SK-N-SH treated with all-trans-retinoic acid at 6 μM for 48 hours (cell line): ENCODE data around the gene ALK.

Experiments used
- ATAC-seq: fragments of 200-7000 bp; cut with Tn5 transposase; 3 replicates; pipeline ENCODE4 v1.9.1; 2020; ENCODE audit warnings: mild to moderate bottlenecking, moderate library complexity
- ARNTL ChIP-seq: fragments of 450-650 bp; formaldehyde crosslinking; IDR thresholded peaks from 2 replicates; pipeline ENCODE4 v1.5.0; 2020; ENCODE audit warnings: low read depth, mild to moderate bottlenecking, moderate library complexity, borderline replicate concordance
- BACH2 ChIP-seq: fragments of 250-450 bp; sonication (Bioruptor Pico); IDR thresholded peaks from 2 replicates; pipeline ENCODE4 v1.9.0; 2021; ENCODE audit warnings: mild to moderate bottlenecking, borderline replicate concordance
- CREB5 ChIP-seq: fragments of 250-450 bp; sonication (Bioruptor Pico); IDR thresholded peaks from 2 replicates; pipeline ENCODE4 v1.5.1; 2020; ENCODE audit warnings: low read depth, mild to moderate bottlenecking, moderate library complexity
- CSDC2 ChIP-seq: fragments of 250-450 bp; sonication (Bioruptor Pico); IDR thresholded peaks from 2 replicates; pipeline ENCODE4 v1.5.0; 2020; ENCODE audit warnings: mild to moderate bottlenecking, moderate library complexity
- ESRRG ChIP-seq: fragments of 250-450 bp; sonication (Bioruptor Pico); IDR thresholded peaks from 2 replicates; pipeline ENCODE4 v1.6.1; 2021; ENCODE audit warnings: mild to moderate bottlenecking
- GLIS3 ChIP-seq: fragments of 250-450 bp; sonication (Bioruptor Pico); IDR thresholded peaks from 2 replicates; pipeline ENCODE4 v1.5.0; 2020; ENCODE audit warnings: mild to moderate bottlenecking, moderate library complexity
- ISL1 ChIP-seq: fragments of 250-450 bp; sonication (Bioruptor Pico); IDR thresholded peaks from 2 replicates; pipeline ENCODE4 v2.1.2; 2022; ENCODE audit warnings: mild to moderate bottlenecking, moderate library complexity
- OSR1 ChIP-seq: fragments of 250-450 bp; sonication (Bioruptor Pico); IDR thresholded peaks from 2 replicates; pipeline ENCODE4 v1.8.0; 2022; ENCODE audit warnings: moderate library complexity, mild to moderate bottlenecking, inconsistent platforms
- PPARA ChIP-seq: fragments of 250-450 bp; sonication (Bioruptor Pico); IDR thresholded peaks from 2 replicates; pipeline ENCODE4 v1.5.0; 2020; ENCODE audit warnings: mild to moderate bottlenecking, borderline replicate concordance
- RARB ChIP-seq: fragments of 250-450 bp; sonication (Bioruptor Pico); IDR thresholded peaks from 2 replicates; pipeline ENCODE4 v1.8.0; 2021; ENCODE audit warnings: mild to moderate bottlenecking, moderate library complexity
- SNAI2 ChIP-seq: fragments of 250-450 bp; sonication (Bioruptor Pico); IDR thresholded peaks from 2 replicates; pipeline ENCODE4 v1.5.0; 2020; ENCODE audit warnings: mild to moderate bottlenecking, moderate library complexity
- TCF4 ChIP-seq: fragments of 250-450 bp; sonication (Bioruptor Pico); IDR thresholded peaks from 2 replicates; pipeline ENCODE4 v1.8.0; 2021; ENCODE audit warnings: mild to moderate bottlenecking, moderate library complexity, borderline replicate concordance
- TOX ChIP-seq: fragments of 250-450 bp; sonication (Bioruptor Pico); IDR thresholded peaks from 2 replicates; pipeline ENCODE4 v1.8.0; 2021; ENCODE audit warnings: mild to moderate bottlenecking, moderate library complexity, borderline replicate concordance
- ZFP3 ChIP-seq: fragments of 250-450 bp; sonication (Bioruptor Pico); IDR thresholded peaks from 2 replicates; pipeline ENCODE4 v1.5.0; 2020; ENCODE audit warnings: mild to moderate bottlenecking, moderate library complexity
- ZFP30 ChIP-seq: fragments of 450-650 bp; formaldehyde crosslinking; IDR thresholded peaks from 2 replicates; pipeline ENCODE4 v1.5.0; 2022; ENCODE audit warnings: mild to moderate bottlenecking, moderate library complexity
- ZNF565 ChIP-seq: fragments of 450-650 bp; formaldehyde crosslinking; conservative IDR thresholded peaks from 2 replicates; pipeline ENCODE4 v1.5.0; 2020; ENCODE audit warnings: low read depth, mild to moderate bottlenecking, moderate library complexity
- ZNF70 ChIP-seq: fragments of 450-650 bp; formaldehyde crosslinking; IDR thresholded peaks from 2 replicates; pipeline ENCODE4 v1.5.0; 2020; ENCODE audit warnings: mild to moderate bottlenecking, moderate library complexity
- ZNF8 ChIP-seq: fragments of 450-650 bp; formaldehyde crosslinking; IDR thresholded peaks from 2 replicates; pipeline ENCODE4 v1.5.0; 2020; ENCODE audit warnings: mild to moderate bottlenecking, moderate library complexity
- TF ChIP-seq, protein P1 (sequence below): fragments of 250-450 bp; sonication (Bioruptor Pico); IDR thresholded peaks from 2 replicates; pipeline ENCODE4 v1.8.0; 2021; ENCODE audit warnings: low read depth, mild to moderate bottlenecking, moderate library complexity, borderline replicate concordance
- TF ChIP-seq, protein P2 (sequence below): fragments of 250-450 bp; sonication (Bioruptor Pico); IDR thresholded peaks from 2 replicates; pipeline ENCODE4 v1.5.0; 2020; ENCODE audit warnings: mild to moderate bottlenecking, moderate library complexity
- TF ChIP-seq, protein P3 (sequence below): fragments of 250-450 bp; sonication (Bioruptor Pico); IDR thresholded peaks from 2 replicates; pipeline ENCODE4 v1.8.0; 2020; ENCODE audit warnings: mild to moderate bottlenecking, moderate library complexity, borderline replicate concordance

ALK gene

DNA sequence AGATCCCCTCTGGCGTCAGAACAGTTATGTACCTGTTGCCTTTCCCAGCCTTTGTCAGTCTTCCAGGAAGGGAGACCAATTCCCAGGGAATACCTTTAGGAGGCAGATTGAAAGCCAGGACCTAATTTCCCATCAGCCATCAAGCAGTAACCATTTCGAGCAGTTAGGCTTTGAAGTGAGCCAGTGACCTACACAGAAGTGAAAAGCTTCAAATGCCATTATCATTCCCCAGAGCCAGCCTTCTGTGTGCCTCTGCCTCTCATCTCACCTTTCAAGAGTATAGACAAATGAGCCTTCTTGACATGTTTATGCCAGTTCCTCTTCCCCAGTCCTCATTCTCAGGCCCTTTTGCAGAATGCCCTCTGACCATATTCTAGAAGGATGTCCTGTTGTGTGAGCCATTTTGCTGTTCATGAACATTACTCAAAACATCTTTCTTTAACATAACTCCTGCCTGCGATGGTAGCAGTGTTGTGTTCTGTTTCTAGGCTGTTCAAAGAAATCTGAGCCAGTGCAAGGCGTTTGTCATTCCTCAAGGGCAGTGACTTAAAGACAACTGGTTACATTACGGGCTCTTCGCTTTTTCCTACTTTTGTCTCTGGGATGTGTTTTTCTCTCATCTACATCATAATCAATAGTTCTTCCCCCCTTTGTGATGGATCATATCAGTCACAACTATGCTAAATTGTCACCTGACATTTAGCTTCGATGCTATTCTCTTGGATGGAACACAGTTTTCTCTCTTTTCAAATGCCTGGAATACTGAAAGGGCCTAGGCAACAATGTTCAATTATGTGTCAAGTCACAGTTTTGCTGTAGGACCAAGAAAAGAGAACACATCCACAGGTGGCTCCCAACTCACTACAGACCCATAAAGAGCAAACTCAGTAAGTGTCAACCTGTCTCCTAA is 138.6 kb downstream of the ALK start (continued):
- TF ChIP-seq ZFP30 (no peak), OSR1 (CRISPR knock-in tag) (no peak)

- no peak for ATAC-seq
- no peak for TF ChIP-seq CSDC2 (CRISPR knock-in tag)
- no peak for TF ChIP-seq ZNF8 (CRISPR knock-in tag)
- no peak for TF ChIP-seq BACH2 (CRISPR knock-in tag)
- no peak for TF ChIP-seq ISL1
- TF ChIP-seq PPARA (CRISPR knock-in tag) = no peak
- TF ChIP-seq GLIS3 (CRISPR knock-in tag) = no peak
- TF ChIP-seq RARB (CRISPR knock-in tag) = no peak
- no peak for TF ChIP-seq OSR1 (CRISPR knock-in tag)
- TF ChIP-seq, protein P1, sequence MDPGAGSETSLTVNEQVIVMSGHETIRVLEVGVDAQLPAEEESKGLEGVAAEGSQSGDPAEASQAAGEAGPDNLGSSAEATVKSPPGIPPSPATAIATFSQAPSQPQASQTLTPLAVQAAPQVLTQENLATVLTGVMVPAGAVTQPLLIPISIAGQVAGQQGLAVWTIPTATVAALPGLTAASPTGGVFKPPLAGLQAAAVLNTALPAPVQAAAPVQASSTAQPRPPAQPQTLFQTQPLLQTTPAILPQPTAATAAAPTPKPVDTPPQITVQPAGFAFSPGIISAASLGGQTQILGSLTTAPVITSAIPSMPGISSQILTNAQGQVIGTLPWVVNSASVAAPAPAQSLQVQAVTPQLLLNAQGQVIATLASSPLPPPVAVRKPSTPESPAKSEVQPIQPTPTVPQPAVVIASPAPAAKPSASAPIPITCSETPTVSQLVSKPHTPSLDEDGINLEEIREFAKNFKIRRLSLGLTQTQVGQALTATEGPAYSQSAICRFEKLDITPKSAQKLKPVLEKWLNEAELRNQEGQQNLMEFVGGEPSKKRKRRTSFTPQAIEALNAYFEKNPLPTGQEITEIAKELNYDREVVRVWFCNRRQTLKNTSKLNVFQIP (CRISPR knock-in tag) = no peak
- TF ChIP-seq ZFP3 = no peak
- TF ChIP-seq, protein P2, sequence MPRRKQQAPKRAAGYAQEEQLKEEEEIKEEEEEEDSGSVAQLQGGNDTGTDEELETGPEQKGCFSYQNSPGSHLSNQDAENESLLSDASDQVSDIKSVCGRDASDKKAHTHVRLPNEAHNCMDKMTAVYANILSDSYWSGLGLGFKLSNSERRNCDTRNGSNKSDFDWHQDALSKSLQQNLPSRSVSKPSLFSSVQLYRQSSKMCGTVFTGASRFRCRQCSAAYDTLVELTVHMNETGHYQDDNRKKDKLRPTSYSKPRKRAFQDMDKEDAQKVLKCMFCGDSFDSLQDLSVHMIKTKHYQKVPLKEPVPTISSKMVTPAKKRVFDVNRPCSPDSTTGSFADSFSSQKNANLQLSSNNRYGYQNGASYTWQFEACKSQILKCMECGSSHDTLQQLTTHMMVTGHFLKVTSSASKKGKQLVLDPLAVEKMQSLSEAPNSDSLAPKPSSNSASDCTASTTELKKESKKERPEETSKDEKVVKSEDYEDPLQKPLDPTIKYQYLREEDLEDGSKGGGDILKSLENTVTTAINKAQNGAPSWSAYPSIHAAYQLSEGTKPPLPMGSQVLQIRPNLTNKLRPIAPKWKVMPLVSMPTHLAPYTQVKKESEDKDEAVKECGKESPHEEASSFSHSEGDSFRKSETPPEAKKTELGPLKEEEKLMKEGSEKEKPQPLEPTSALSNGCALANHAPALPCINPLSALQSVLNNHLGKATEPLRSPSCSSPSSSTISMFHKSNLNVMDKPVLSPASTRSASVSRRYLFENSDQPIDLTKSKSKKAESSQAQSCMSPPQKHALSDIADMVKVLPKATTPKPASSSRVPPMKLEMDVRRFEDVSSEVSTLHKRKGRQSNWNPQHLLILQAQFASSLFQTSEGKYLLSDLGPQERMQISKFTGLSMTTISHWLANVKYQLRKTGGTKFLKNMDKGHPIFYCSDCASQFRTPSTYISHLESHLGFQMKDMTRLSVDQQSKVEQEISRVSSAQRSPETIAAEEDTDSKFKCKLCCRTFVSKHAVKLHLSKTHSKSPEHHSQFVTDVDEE = no peak
- TF ChIP-seq TOX = no peak
- no peak for TF ChIP-seq ESRRG (CRISPR knock-in tag)
- TF ChIP-seq, all 23 proteins: peak for 0
Observed at GRCh38 chr2:29782087-29782486, 139.3 kb downstream of the ALK start.

- no peak for ATAC-seq
- TF ChIP-seq TOX (no peak), OSR1 (CRISPR knock-in tag) (no peak), RARB (CRISPR knock-in tag) (no peak), ZNF70 (CRISPR knock-in tag) (no peak), ARNTL (no peak), GLIS3 (CRISPR knock-in tag) (no peak), TCF4 (CRISPR knock-in tag) (no peak), BACH2 (CRISPR knock-in tag) (no peak), SNAI2 (CRISPR knock-in tag) (no peak), ZNF8 (CRISPR knock-in tag) (no peak), ESRRG (CRISPR knock-in tag) (no peak), CREB5 (CRISPR knock-in tag) (no peak), PPARA (CRISPR knock-in tag) (no peak), ZNF565 (CRISPR knock-in tag) (no peak), CSDC2 (CRISPR knock-in tag) (no peak)
- TF ChIP-seq, protein P3, sequence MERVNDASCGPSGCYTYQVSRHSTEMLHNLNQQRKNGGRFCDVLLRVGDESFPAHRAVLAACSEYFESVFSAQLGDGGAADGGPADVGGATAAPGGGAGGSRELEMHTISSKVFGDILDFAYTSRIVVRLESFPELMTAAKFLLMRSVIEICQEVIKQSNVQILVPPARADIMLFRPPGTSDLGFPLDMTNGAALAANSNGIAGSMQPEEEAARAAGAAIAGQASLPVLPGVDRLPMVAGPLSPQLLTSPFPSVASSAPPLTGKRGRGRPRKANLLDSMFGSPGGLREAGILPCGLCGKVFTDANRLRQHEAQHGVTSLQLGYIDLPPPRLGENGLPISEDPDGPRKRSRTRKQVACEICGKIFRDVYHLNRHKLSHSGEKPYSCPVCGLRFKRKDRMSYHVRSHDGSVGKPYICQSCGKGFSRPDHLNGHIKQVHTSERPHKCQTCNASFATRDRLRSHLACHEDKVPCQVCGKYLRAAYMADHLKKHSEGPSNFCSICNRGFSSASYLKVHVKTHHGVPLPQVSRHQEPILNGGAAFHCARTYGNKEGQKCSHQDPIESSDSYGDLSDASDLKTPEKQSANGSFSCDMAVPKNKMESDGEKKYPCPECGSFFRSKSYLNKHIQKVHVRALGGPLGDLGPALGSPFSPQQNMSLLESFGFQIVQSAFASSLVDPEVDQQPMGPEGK (CRISPR knock-in tag) = no peak
- TF ChIP-seq, protein P1 (CRISPR knock-in tag) = no peak
Observed at GRCh38 chr2:29780906-29781305, 140.5 kb downstream of the ALK start.
